Endothelial cell of umbilical vein (primary cell): ENCODE results near the gene ESYT3. TPM values are rescaled to one million over a fixed set of nuclear protein-coding genes. Genes with fewer than 3 reads are reported as not detected.
"Not testable (repeated sequence)": the region's sequence is repeated elsewhere in the genome, so short reads cannot be mapped to it uniquely, and the experiment has no call there.

Experiments
- BruUV-seq: library from RNA; stranded (reverse); fragments of 400-500 nt; replicated peaks from 2 replicates; lab custom pipeline; 2021; lab: Mats Ljungman, UMichigan
- CTCF ChIA-PET: fragments of 300-600, 350-600 bp; sonication (Branson Sonifier 250); formaldehyde crosslinking; loops from one replicate; lab custom pipeline; 2021; ENCODE audit warnings: antibody characterized with exemption, inconsistent platforms; lab: Charles Lee
- POLR2A ChIA-PET: fragments of 300-600, 350-600 bp; sonication (Branson Sonifier 250); formaldehyde crosslinking; loops from one replicate; lab custom pipeline; 2021; ENCODE audit warnings: antibody characterized with exemption, inconsistent platforms; lab: Charles Lee
- DNase-seq: peaks from one replicate; pipeline ENCODE4 v3.0.0-alpha.2; 2011; ENCODE audit warnings: low read depth, low spot score
- FAIRE-seq: peaks from 2 replicates; lab custom pipeline; 2011; peaks lifted over from hg19 to GRCh38; lab: Jason Lieb, UNC
- H2AFZ ChIP-seq: 2 replicates; pipeline ENCODE4 v1.6.0; 2012; ENCODE audit warnings: low read depth, low read length, control low read depth, inconsistent platforms
- H3K27ac ChIP-seq: 2 replicates; pipeline ENCODE4 v1.5.1; 2011; ENCODE audit warnings: low read depth, mild to moderate bottlenecking, control low read depth, low read length, moderate library complexity; ENCODE audit not compliant: insufficient read depth
- H3K27me3 ChIP-seq, 2 experiments: 2 replicates each; pipeline versions ENCODE4 v1.6.0 to v1.6.1; 2011; ENCODE audit warnings: low read length in 2 of 2, mixed read lengths in 1 of 2; ENCODE audit not compliant: control insufficient read depth in 2 of 2, insufficient read depth in 2 of 2
- H3K36me3 ChIP-seq, 2 experiments: 2 replicates in 1 of 2; 3 replicates in 1 of 2; pipeline ENCODE4 v1.5.1; 2011; ENCODE audit warnings: low read length in 2 of 2, mild to moderate bottlenecking in 1 of 2, moderate library complexity in 1 of 2; ENCODE audit not compliant: control insufficient read depth in 2 of 2, insufficient read depth in 2 of 2; ENCODE audit errors: extremely low read depth in 1 of 2
- H3K4me1 ChIP-seq: 3 replicates; pipeline ENCODE4 v1.5.1; 2011; ENCODE audit warnings: mild to moderate bottlenecking, low read length; ENCODE audit not compliant: control insufficient read depth, insufficient read depth; ENCODE audit errors: extremely low read depth
- H3K4me2 ChIP-seq: 2 replicates; pipeline ENCODE4 v1.6.1; 2011; ENCODE audit warnings: low read length, control low read depth, mixed read lengths; ENCODE audit not compliant: insufficient read depth
- H3K4me3 ChIP-seq, 3 experiments: fragments of 200-600 bp in 1 of 3; sonication (generic), shearing (Covaris generic) in 1 of 3; replicated peaks in 1 of 3; 2 replicates each; pipeline ENCODE4 v1.5.1; 2011 to 2016; ENCODE audit warnings: control low read depth in 3 of 3, low read length in 3 of 3, mild to moderate bottlenecking in 2 of 3, inconsistent platforms in 1 of 3, low read depth in 1 of 3, moderate library complexity in 1 of 3; ENCODE audit not compliant: insufficient read depth in 1 of 3
- H3K79me2 ChIP-seq: 2 replicates; pipeline ENCODE4 v1.6.0; 2012; ENCODE audit warnings: low read length, inconsistent platforms; ENCODE audit not compliant: control insufficient read depth, insufficient read depth
- H3K9ac ChIP-seq: replicated peaks from 2 replicates; pipeline ENCODE3; 2011; ENCODE audit warnings: low read length, control low read depth; ENCODE audit not compliant: insufficient read depth; ENCODE audit errors: extremely low read depth
- H3K9me1 ChIP-seq: replicated peaks from 3 replicates; pipeline ENCODE4 v1.6.0; 2011; ENCODE audit warnings: mild to moderate bottlenecking, low read length; ENCODE audit not compliant: control insufficient read depth, insufficient read depth; ENCODE audit errors: extremely low read depth
- H3K9me3 ChIP-seq: replicated peaks from 2 replicates; pipeline ENCODE4 v1.5.1; 2012; ENCODE audit warnings: low read length, inconsistent platforms; ENCODE audit not compliant: control insufficient read depth, insufficient read depth
- H4K20me1 ChIP-seq: replicated peaks from 2 replicates; pipeline ENCODE3; 2011; ENCODE audit warnings: mild to moderate bottlenecking, low read length; ENCODE audit not compliant: control insufficient read depth, insufficient read depth; ENCODE audit errors: extremely low read depth
- CTCF ChIP-seq, 2 donors: IDR thresholded peaks; 1 replicate in 1 of 2; 2 replicates in 1 of 2; pipeline ENCODE4 v1.5.1; 2011; ENCODE audit warnings: low read length in 2 of 2, mild to moderate bottlenecking in 2 of 2, moderate library complexity in 2 of 2, control low read depth in 1 of 2, inconsistent platforms in 1 of 2, low read depth in 1 of 2; ENCODE audit not compliant: insufficient read depth in 1 of 2; ENCODE audit errors: extremely low read depth in 1 of 2
- EZH2 ChIP-seq: IDR thresholded peaks from 2 replicates; pipeline ENCODE4 v1.6.1; 2012; ENCODE audit warnings: borderline replicate concordance, low read depth, mild to moderate bottlenecking, moderate library complexity, low read length, inconsistent platforms; ENCODE audit not compliant: severe bottlenecking
- FOS ChIP-seq: IDR thresholded peaks from 2 replicates; pipeline ENCODE4 v1.6.1; 2011; ENCODE audit warnings: mild to moderate bottlenecking, low read length, moderate library complexity, borderline replicate concordance; ENCODE audit not compliant: insufficient read depth
- GATA2 ChIP-seq: IDR thresholded peaks from 2 replicates; pipeline ENCODE4 v1.7.0; 2011; ENCODE audit warnings: low read depth, mild to moderate bottlenecking, moderate library complexity, mixed read lengths, low read length; ENCODE audit not compliant: insufficient read length, insufficient read depth
- JUN ChIP-seq: IDR thresholded peaks from 2 replicates; pipeline ENCODE4 v1.6.1; 2011; ENCODE audit warnings: borderline replicate concordance, low read depth; ENCODE audit not compliant: insufficient read length, insufficient read depth
- MAX ChIP-seq: IDR thresholded peaks from 2 replicates; pipeline ENCODE4 v1.6.1; 2011; ENCODE audit not compliant: insufficient read depth, insufficient read length
- MYC ChIP-seq: IDR thresholded peaks from one replicate; pipeline ENCODE4 v1.6.1; 2011; ENCODE audit warnings: mild to moderate bottlenecking, low read depth, low read length
- POLR2A ChIP-seq: IDR thresholded peaks from 2 replicates; pipeline ENCODE4 v1.6.1; 2012; ENCODE audit warnings: low read depth, mild to moderate bottlenecking, control low read depth, low read length
- POLR2AphosphoS5 ChIP-seq: IDR thresholded peaks from 2 replicates; pipeline ENCODE4 v1.6.1; 2012; ENCODE audit warnings: low read depth, mild to moderate bottlenecking, control low read depth, low read length, moderate library complexity; ENCODE audit not compliant: insufficient read depth
- dilution Hi-C: fragments of 300-500 bp; cut with MboI; formaldehyde crosslinking; loops from one replicate; pipeline ENCODE4 v1.15.0; 2019; ENCODE audit warnings: low sequenced_read_pairs; ENCODE audit not compliant: extremely low pct_ligation_motif_present
- intact Hi-C: fragments of 100-400 bp; cut with micrococcal nuclease; formaldehyde crosslinking; loops from one replicate; pipeline ENCODE4 v1.10.0; 2022
- polyA plus RNA-seq, 4 experiments: library from polyadenylated mRNA; depleted of rRNA in 3 of 4; stranded (reverse) in 3 of 4; unstranded in 1 of 4; fragments of >200 nt; gene quantifications; 2 replicates each; pipeline versions ENCODE4 v1.2.1 to v1.2.3, GENCODE V29; 2011 to 2012; ENCODE audit warnings: missing spikeins in 1 of 4
- total RNA-seq: library from RNA; stranded (reverse); gene quantifications from 2 replicates; pipeline ENCODE4 v1.2.3, GENCODE V29; 2021

The ESYT3 gene
- total and polyA plus RNA-seq, 2 donors (not counting 3 experiments of a cell fraction or from before 2014, with no cell fraction given), result not detected

GRCh38 chr3:138451595-138452162 is 17.3 kb downstream of the ESYT3 start:
- Histone ChIP-seq H3K4me1 (no peaks in the 10 kb centered on the region), H4K20me1 (no peaks in the 10 kb centered on the region), H3K36me3 (no peaks in the 10 kb centered on the region), H2AFZ (no peak overlapping the region), H3K9me3 (no peaks in the 10 kb centered on the region), H3K27ac (no peak overlapping the region), H3K9me1 (no peaks in the 10 kb centered on the region), H3K27me3 (no peaks in the 10 kb centered on the region), H3K9ac (no peak overlapping the region), H3K79me2 (no peaks in the 10 kb centered on the region), H3K4me3 (no peak overlapping the region), H3K4me2 (no peak overlapping the region)
- CTCF ChIA-PET, result interaction anchor here (0.8 to 1.5 kb wide), 2 partner anchors 9 to 28 kb away, joined by 3 to 4 read pairs; no protein-coding TSS in a partner anchor
- intact Hi-C loops, result no loop called here
- no peak for FAIRE-seq
- POLR2A ChIA-PET, result no interaction called here
- no TSS peak for BruUV-seq
- dilution Hi-C loops, result no loop called here
- TF ChIP-seq EZH2, result no peak
- DNase-seq, result no peak

- Histone ChIP-seq H3K4me3 (no peak overlapping the region), H2AFZ (no peak overlapping the region), H3K36me3 (no peaks in the 10 kb centered on the region), H3K27ac (no peak overlapping the region), H3K9me1 (no peaks in the 10 kb centered on the region), H4K20me1 (no peaks in the 10 kb centered on the region), H3K9ac (no peak overlapping the region), H3K79me2 (no peaks in the 10 kb centered on the region), H3K27me3 (no peaks in the 10 kb centered on the region), H3K4me1 (no peaks in the 10 kb centered on the region), H3K9me3 (no peaks in the 10 kb centered on the region), H3K4me2 (no peak overlapping the region)
- DNase-seq (no peak), FAIRE-seq (no peak)
- CTCF ChIA-PET, result no interaction called here
- TF ChIP-seq POLR2AphosphoS5 (no peak), POLR2A (no peak), MAX (no peak), JUN (no peak), MYC (no peak), CTCF (IDR thresholded peaks at IDR 0.05; ENCODE audit: extremely low read depth in 1 of 2, insufficient read depth in 1 of 2, low read depth in 1 of 2, low read length in 2 of 2) (no peak), FOS (no peak), GATA2 (no peak), EZH2 (no peak)
- BruUV-seq, result no TSS peak
- intact Hi-C loops, result no loop called here
- POLR2A ChIA-PET, result no interaction called here
- dilution Hi-C loops, result no loop called here
Measured at GRCh38 chr3:138452436-138452835, 18.0 kb downstream of the ESYT3 start.

GRCh38 chr3:138453940-138454339 is 19.5 kb downstream of the ESYT3 start:
- POLR2A ChIA-PET, H3K9ac ChIP-seq, intact Hi-C loops, H4K20me1 ChIP-seq, CTCF ChIA-PET, H3K36me3 ChIP-seq, H3K4me1 ChIP-seq, H3K4me3 ChIP-seq, H3K27ac ChIP-seq, DNase-seq, H3K79me2 ChIP-seq, FAIRE-seq, H3K4me2 ChIP-seq, H3K27me3 ChIP-seq, H3K9me3 ChIP-seq, H3K9me1 ChIP-seq, BruUV-seq, dilution Hi-C loops, H2AFZ ChIP-seq: not testable (repeated sequence)
